NOMO-1 treated with dmso at 0.1 percent for 144 hours (cell line): Measurements from ENCODE around the gene CRB1.

Experiments
- DNase-seq: peaks from one replicate; lab custom pipeline; 2025; ENCODE audit not compliant: unreplicated experiment; lab: John Stamatoyannopoulos, UW

Gene CRB1

DNA sequence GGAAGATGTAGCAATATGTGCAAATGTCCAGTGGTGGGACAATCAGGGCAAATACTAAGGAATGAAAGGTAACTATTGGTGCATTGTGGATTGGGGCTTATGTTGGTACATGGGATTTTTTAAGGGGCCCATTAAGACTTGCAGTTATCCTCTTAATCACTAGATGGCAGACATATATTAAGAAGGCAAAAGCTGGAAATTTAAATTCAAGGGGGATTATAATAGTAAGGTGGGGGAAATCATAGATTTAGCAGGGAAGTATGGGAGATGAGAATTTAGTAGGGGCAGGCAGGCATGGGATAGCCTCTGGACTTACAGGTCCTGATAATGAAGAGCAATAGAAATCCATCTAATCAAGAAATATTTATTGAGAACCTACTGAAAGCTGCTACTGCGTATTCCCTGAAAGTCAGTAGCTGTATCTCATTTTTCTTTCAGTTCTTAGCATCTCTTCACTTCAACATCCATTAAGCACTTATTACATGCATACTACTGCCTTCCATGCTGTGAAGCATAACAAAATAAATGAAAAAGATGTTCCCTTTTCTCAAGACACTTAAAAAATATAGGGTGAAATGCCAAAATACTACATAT is 251.8 kb downstream of the CRB1 start:
- DNase-seq: no peak

DNA sequence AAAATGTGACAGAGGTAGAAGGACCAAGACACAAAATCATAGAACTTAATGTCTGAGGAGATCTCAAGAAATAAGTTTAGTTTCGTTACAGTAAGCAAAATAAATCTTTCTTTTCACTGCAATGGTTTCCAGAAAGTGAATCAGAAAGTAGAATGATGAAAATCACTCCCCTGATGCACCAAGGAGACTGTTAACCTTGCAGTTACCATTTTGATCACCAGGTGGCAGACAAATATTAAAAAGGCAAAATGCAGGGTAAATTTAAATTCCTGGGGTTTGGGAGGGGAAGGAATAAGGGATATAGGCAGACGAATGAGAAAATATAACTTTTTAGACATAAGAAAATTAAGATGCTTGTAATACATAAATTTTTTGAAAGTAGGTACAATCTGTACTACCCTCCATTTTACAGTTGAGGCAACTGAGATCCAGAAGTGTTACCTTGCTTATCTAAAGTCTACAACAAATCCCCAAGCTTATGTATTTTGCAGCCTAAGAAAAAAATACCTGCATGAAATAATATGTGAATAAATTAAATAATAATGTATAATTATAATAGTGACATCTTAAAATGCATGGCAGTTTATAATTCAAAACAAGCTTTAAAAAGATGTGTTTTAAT is 253.2 kb downstream of the CRB1 start:
- no peak for DNase-seq

DNA sequence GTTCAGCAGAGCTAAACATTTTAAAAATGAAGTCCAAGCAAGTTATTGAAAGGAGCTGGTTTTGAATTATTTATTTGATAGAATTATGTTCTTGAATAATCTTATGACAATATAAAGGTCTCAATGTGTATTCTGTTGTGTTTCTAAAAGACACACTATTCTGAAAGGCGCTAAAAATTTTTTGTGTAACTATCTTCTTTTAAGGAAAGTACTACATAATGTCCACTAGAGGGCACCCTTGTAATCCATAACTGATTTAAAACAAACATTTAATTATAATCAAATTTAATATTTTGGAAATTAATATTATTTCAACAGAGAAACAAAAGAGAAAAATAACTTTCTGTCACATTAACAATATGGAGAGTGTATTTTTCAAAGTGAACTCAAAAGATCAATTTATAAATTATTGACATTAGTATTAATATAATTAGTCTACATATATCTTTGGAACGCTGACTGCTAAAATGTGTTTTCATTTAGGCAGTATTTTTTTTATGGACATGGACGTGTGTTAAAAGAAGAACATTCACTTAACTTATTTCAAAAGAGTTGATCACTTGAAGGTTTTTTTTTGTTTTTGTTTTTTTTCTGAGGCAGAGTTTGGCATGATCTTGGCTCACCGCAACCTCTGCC is 258.8 kb downstream of the CRB1 start:
- no peak for DNase-seq
